Lower lobe of right lung (tissue), 2 donors: ENCODE measurements around the gene OLFML3. TPM values are rescaled to one million over a fixed set of nuclear protein-coding genes. Genes with fewer than 3 reads are reported as not detected.
A peak's percentile ranks its signal among the peaks of the same experiment; 100 is the strongest.

ENCODE experiments used
- ATAC-seq, 2 donors: fragments of 200-7000 bp; cut with Tn5 transposase; one replicate each; pipeline ENCODE4 v1.9.1; 2020 to 2022; ENCODE audit warnings: mild to moderate bottlenecking in 2 of 2, moderate library complexity in 2 of 2
- DNase-seq: peaks from one replicate; pipeline ENCODE4 v3.0.0-alpha.2; 2020
- H3K27ac ChIP-seq: fragments of 200-600 bp; one replicate; pipeline ENCODE4 v1.8.0; 2022
- H3K27me3 ChIP-seq: fragments of 200-600 bp; one replicate; pipeline ENCODE4 v1.8.0; 2022; ENCODE audit warnings: low read depth
- H3K36me3 ChIP-seq: fragments of 200-600 bp; one replicate; pipeline ENCODE4 v1.8.0; 2022; ENCODE audit warnings: mild to moderate bottlenecking
- H3K4me1 ChIP-seq: fragments of 200-600 bp; one replicate; pipeline ENCODE4 v1.8.0; 2022
- H3K4me3 ChIP-seq: fragments of 200-600 bp; one replicate; pipeline ENCODE4 v1.8.0; 2022; ENCODE audit warnings: mild to moderate bottlenecking
- H3K9me3 ChIP-seq: fragments of 200-600 bp; one replicate; pipeline ENCODE4 v1.8.0; 2022
- CTCF ChIP-seq: fragments of 200-600 bp; IDR thresholded peaks from one replicate; pipeline ENCODE4 v1.8.0; 2022; ENCODE audit warnings: antibody characterized with exemption, mild to moderate bottlenecking
- intact Hi-C: fragments of 100-400 bp; cut with DNase I; formaldehyde crosslinking; loops from one replicate; pipeline ENCODE4 v1.11.0; 2022
- total RNA-seq: library from RNA; stranded (reverse); fragmentation: NEBNext Ultra II Directional; extraction: Animal tissue kit (Norgen Biotek cat#: 25700); gene quantifications from one replicate; pipeline ENCODE4 v1.2.1, GENCODE V29; 2021
- donor health status: DM: no; HTN: yes; CAD: no; lungs with severe emphysema.

OLFML3 gene
- total RNA-seq, 1 donor from 2014 or later, result 38.9 TPM

- intact Hi-C loops, result no loop called here
- ATAC-seq, result peak in 1 of 2 donors; percentile 24
- no peak for DNase-seq
- TF ChIP-seq CTCF, result no peak
- no peak overlapping the region for H3K27ac ChIP-seq
- peaks cover 22% of the 10 kb centered on the region for H3K36me3 ChIP-seq
- H3K27me3 ChIP-seq, result no peaks in the 10 kb centered on the region
- no peak overlapping the region for H3K4me3 ChIP-seq
- H3K4me1 ChIP-seq, result peaks cover 52% of the 10 kb centered on the region
- no peaks in the 10 kb centered on the region for H3K9me3 ChIP-seq
These were observed 38.7 kb upstream of the OLFML3 start for GRCh38 chr1:113940365-113941244.

GRCh38 chr1:113941245-113941559 lies 38.1 kb upstream of the OLFML3 start:
- Histone ChIP-seq H3K27me3 (no peaks in the 10 kb centered on the region), H3K27ac (no peak overlapping the region), H3K36me3 (peaks cover 22% of the 10 kb centered on the region), H3K4me1 (peaks cover 55% of the 10 kb centered on the region), H3K9me3 (no peaks in the 10 kb centered on the region), H3K4me3 (no peak overlapping the region)
- no peak for ATAC-seq
- no peak for DNase-seq
- intact Hi-C loops, result no loop called here
- TF ChIP-seq CTCF, result no peak

GRCh38 chr1:113942527-113942926 lies 36.7 kb upstream of the OLFML3 start:
- Histone ChIP-seq H3K27me3 (no peaks in the 10 kb centered on the region), H3K4me1 (peaks cover 55% of the 10 kb centered on the region), H3K4me3 (no peak overlapping the region), H3K9me3 (no peaks in the 10 kb centered on the region), H3K36me3 (peaks cover 22% of the 10 kb centered on the region), H3K27ac (no peak overlapping the region)
- ATAC-seq (no peak), DNase-seq (no peak)
- intact Hi-C loops, result no loop called here
- TF ChIP-seq CTCF, result no peak

- Histone ChIP-seq H3K4me1 (peaks cover 56% of the 10 kb centered on the region), H3K4me3 (no peak overlapping the region), H3K9me3 (no peaks in the 10 kb centered on the region), H3K27me3 (no peaks in the 10 kb centered on the region), H3K27ac (no peak overlapping the region), H3K36me3 (peaks cover 22% of the 10 kb centered on the region)
- TF ChIP-seq CTCF, result no peak
- ATAC-seq (no peak), DNase-seq (no peak)
- intact Hi-C loops, result no loop called here
These were observed 36.1 kb upstream of the OLFML3 start for GRCh38 chr1:113943028-113943811.

- intact Hi-C loops, result no loop called here
- DNase-seq (no peak), ATAC-seq (no peak)
- H3K27me3 ChIP-seq, result no peaks in the 10 kb centered on the region
- TF ChIP-seq CTCF, result no peak
- H3K27ac ChIP-seq, result no peak overlapping the region
- H3K4me1 ChIP-seq, result peaks cover 62% of the 10 kb centered on the region
- H3K9me3 ChIP-seq, result no peaks in the 10 kb centered on the region
- peaks cover 21% of the 10 kb centered on the region for H3K36me3 ChIP-seq
- H3K4me3 ChIP-seq, result no peak overlapping the region
These were observed 33.9 kb upstream of the OLFML3 start for GRCh38 chr1:113945329-113945728.
